Mesenchymal stem cell (in vitro differentiated cells and primary cell): Measurements from ENCODE around the gene THEM5.

ENCODE experiments used
- DNase-seq: peaks from one replicate; pipeline ENCODE4 v3.0.0-alpha.2; 2013
- H2AFZ ChIP-seq: one replicate; pipeline ENCODE4 v1.6.1; 2013; ENCODE audit warnings: low read depth, mild to moderate bottlenecking, control low read depth, inconsistent platforms, low read length, moderate library complexity
- H2AK5ac ChIP-seq: 2 replicates; pipeline ENCODE4 v1.6.1; 2013; ENCODE audit warnings: low read length, moderate library complexity, mild to moderate bottlenecking, inconsistent platforms; ENCODE audit not compliant: severe bottlenecking
- H2BK120ac ChIP-seq: one replicate; pipeline ENCODE4 v1.6.1; 2013; ENCODE audit warnings: low read depth, mild to moderate bottlenecking, inconsistent platforms, low read length, moderate library complexity
- H2BK12ac ChIP-seq, 2 experiments: one replicate each; pipeline ENCODE4 v1.6.1; 2013; ENCODE audit warnings: inconsistent platforms in 2 of 2, low read length in 2 of 2, mild to moderate bottlenecking in 2 of 2, moderate library complexity in 2 of 2, control low read depth in 1 of 2
- H2BK15ac ChIP-seq: one replicate; pipeline ENCODE4 v1.6.1; 2013; ENCODE audit warnings: mild to moderate bottlenecking, low read depth, inconsistent platforms; ENCODE audit not compliant: poor library complexity, severe bottlenecking
- H2BK5ac ChIP-seq: 2 replicates; pipeline ENCODE4 v1.6.1; 2013; ENCODE audit warnings: low read depth, mild to moderate bottlenecking, low read length, control low read depth, inconsistent platforms; ENCODE audit not compliant: poor library complexity, severe bottlenecking
- H3K14ac ChIP-seq, 2 experiments: one replicate each; pipeline ENCODE4 v1.6.1; 2013; ENCODE audit warnings: inconsistent platforms in 2 of 2, low read length in 2 of 2, control low read depth in 1 of 2, mild to moderate bottlenecking in 1 of 2, moderate library complexity in 1 of 2
- H3K18ac ChIP-seq, 2 experiments: one replicate each; pipeline ENCODE4 v1.6.1; 2013; ENCODE audit warnings: inconsistent platforms in 2 of 2, low read length in 2 of 2, control low read depth in 1 of 2, low read depth in 1 of 2, mild to moderate bottlenecking in 1 of 2
- H3K23ac ChIP-seq, 2 experiments: one replicate each; pipeline ENCODE4 v1.6.1; 2013; ENCODE audit warnings: inconsistent platforms in 2 of 2, low read length in 2 of 2, mild to moderate bottlenecking in 2 of 2, moderate library complexity in 2 of 2, control low read depth in 1 of 2
- H3K27ac ChIP-seq: 2 replicates; pipeline ENCODE4 v1.5.1; 2013; ENCODE audit warnings: mild to moderate bottlenecking, moderate library complexity, low read length, control low read depth, inconsistent platforms; ENCODE audit not compliant: poor library complexity, severe bottlenecking
- H3K27me3 ChIP-seq, 2 experiments: 2 replicates each; pipeline versions ENCODE4 v1.6.1 to v1.7.0; 2013; ENCODE audit warnings: low read length in 2 of 2, mild to moderate bottlenecking in 2 of 2, moderate library complexity in 2 of 2, control low read depth in 1 of 2, inconsistent platforms in 1 of 2; ENCODE audit not compliant: control insufficient read depth in 1 of 2, insufficient read depth in 1 of 2
- H3K36me3 ChIP-seq, 2 experiments: 2 replicates each; pipeline versions ENCODE4 v1.6.1 to v1.7.0; 2013; ENCODE audit warnings: low read length in 2 of 2, control low read depth in 1 of 2, inconsistent platforms in 1 of 2, low read depth in 1 of 2, mild to moderate bottlenecking in 1 of 2; ENCODE audit not compliant: insufficient read depth in 2 of 2, control insufficient read depth in 1 of 2
- H3K4ac ChIP-seq, 2 experiments: one replicate each; pipeline ENCODE4 v1.6.1; 2013; ENCODE audit warnings: inconsistent platforms in 2 of 2, low read length in 2 of 2, mild to moderate bottlenecking in 2 of 2, moderate library complexity in 2 of 2, control low read depth in 1 of 2, low read depth in 1 of 2
- H3K4me1 ChIP-seq: 2 replicates; pipeline ENCODE4 v1.6.1; 2013; ENCODE audit warnings: low read depth, low read length, control low read depth; ENCODE audit not compliant: control insufficient read depth, insufficient read depth
- H3K4me2 ChIP-seq: 2 replicates; pipeline ENCODE4 v1.6.1; 2013; ENCODE audit warnings: low read length, mild to moderate bottlenecking, inconsistent platforms; ENCODE audit not compliant: poor library complexity, severe bottlenecking
- H3K4me3 ChIP-seq, 2 experiments: 2 replicates each; pipeline versions ENCODE4 v1.5.1 to v1.7.0; 2013; ENCODE audit warnings: low read length in 2 of 2, mild to moderate bottlenecking in 2 of 2, control low read depth in 1 of 2, low read depth in 1 of 2; ENCODE audit not compliant: insufficient read depth in 1 of 2
- H3K79me1 ChIP-seq: replicated peaks from 2 replicates; pipeline ENCODE4 v1.6.1; 2013; ENCODE audit warnings: mild to moderate bottlenecking, control low read depth, low read length, inconsistent platforms; ENCODE audit not compliant: poor library complexity, severe bottlenecking
- H3K9ac ChIP-seq: 2 replicates; pipeline ENCODE4 v1.7.0; 2013; ENCODE audit warnings: mild to moderate bottlenecking, low read length, moderate library complexity
- H3K9me3 ChIP-seq: 2 replicates; pipeline ENCODE4 v1.7.0; 2013; ENCODE audit warnings: mild to moderate bottlenecking, low read length; ENCODE audit not compliant: control insufficient read depth
- H4K8ac ChIP-seq: one replicate; pipeline ENCODE4 v1.6.1; 2013; ENCODE audit warnings: inconsistent platforms, mild to moderate bottlenecking, low read length, moderate library complexity
- H4K91ac ChIP-seq: one replicate; pipeline ENCODE4 v1.6.1; 2013; ENCODE audit warnings: mild to moderate bottlenecking, low read length, inconsistent platforms
- WGBS: methylation state at CpG from one replicate; pipeline ENCODE4 v1.1.7; 2013; ENCODE audit warnings: mixed read lengths; 5-methylcytosine and 5-hydroxymethylcytosine counted together

Gene THEM5

DNA sequence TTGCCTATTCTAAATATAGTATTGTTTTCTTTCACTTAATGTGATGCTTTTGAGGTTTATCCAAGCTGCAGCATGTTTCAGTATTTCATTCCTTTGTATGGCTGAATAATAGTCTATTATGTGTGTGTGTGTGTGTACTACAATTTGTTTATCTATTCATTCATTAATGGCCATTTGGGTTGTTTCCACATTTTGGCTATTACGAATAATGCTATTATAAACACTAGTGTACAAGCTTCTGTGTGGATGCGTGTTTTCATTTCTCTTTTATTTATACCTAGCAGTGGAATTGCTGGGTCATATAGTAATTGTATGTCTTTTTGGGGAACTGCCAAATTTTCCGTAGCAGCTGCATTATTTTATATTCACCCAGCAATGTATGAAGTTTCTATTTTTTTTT is 15.0 kb upstream of the THEM5 start:
- peak overlapping the region; percentile 36 for H3K9ac ChIP-seq
- no peak for DNase-seq
- no peak overlapping the region for H3K27ac ChIP-seq
- no peak overlapping the region for H4K91ac ChIP-seq
- H2BK5ac ChIP-seq, result no peak overlapping the region
- no peak overlapping the region for H4K8ac ChIP-seq
- no peak overlapping the region for H2BK120ac ChIP-seq
- no peak overlapping the region for H3K4me2 ChIP-seq
- H2BK15ac ChIP-seq, result no peak overlapping the region
- no peak overlapping the region for H2AK5ac ChIP-seq
- H3K23ac ChIP-seq, result no peak overlapping the region
- H3K27me3 ChIP-seq, result peaks cover 0 to 4% of the 10 kb centered on the region in 2 experiments
- no peaks in the 10 kb centered on the region for H3K79me1 ChIP-seq
- H3K4me3 ChIP-seq, result no peak overlapping the region
- H2AFZ ChIP-seq, result no peak overlapping the region
- peaks cover 0 to 10% of the 10 kb centered on the region in 2 experiments for H3K36me3 ChIP-seq
- H3K4me1 ChIP-seq, result no peaks in the 10 kb centered on the region
- H3K18ac ChIP-seq, result no peak overlapping the region
- no peaks in the 10 kb centered on the region for H3K9me3 ChIP-seq
- H3K14ac ChIP-seq, result no peak overlapping the region
- H3K4ac ChIP-seq, result no peak overlapping the region
- no CpG with 5 or more reads among the region's 3 CpGs for WGBS
- H2BK12ac ChIP-seq, result no peak overlapping the region

DNA sequence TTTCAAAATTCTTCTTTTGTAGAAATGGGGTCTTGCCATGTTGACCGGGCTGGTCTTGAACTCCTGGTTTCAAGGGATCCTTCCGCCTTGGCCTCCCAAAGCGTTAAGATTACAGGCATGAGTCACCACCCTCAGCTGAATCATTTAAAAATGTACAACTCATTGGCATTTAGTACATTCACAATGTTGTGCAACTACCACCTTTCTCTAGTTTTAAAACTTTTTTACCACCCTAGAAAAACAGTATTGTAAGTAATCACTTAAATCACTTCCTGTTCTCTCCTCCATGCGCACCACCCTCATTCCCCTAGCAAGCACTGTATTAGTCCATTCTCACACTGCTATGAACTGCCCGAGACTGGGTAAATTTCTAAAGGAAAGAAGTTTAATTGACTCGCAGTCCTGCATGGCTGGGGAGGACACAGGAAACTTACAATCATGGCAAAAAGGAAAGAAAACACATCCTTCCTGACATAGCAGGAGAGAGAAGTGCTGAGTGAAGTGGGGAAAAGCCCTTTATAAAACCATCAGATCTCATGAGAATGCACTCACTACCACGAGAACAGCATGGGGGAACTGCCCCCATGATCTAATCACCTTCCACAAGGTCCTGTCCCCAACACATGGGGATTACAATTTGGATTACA is 14.4 kb upstream of the THEM5 start:
- no peak overlapping the region for H2BK120ac ChIP-seq
- no peak overlapping the region for H2BK15ac ChIP-seq
- peak; percentile 46 for DNase-seq
- no peaks in the 10 kb centered on the region for H3K9me3 ChIP-seq
- WGBS, result 67% methylated on average over 5 of the region's 7 CpGs
- H3K4me3 ChIP-seq, result no peak overlapping the region
- peaks cover 0 to 5% of the 10 kb centered on the region in 2 experiments for H3K36me3 ChIP-seq
- no peak overlapping the region for H2BK12ac ChIP-seq
- H3K4ac ChIP-seq, result no peak overlapping the region
- no peak overlapping the region for H3K14ac ChIP-seq
- H2AFZ ChIP-seq, result no peak overlapping the region
- no peak overlapping the region for H2BK5ac ChIP-seq
- H2AK5ac ChIP-seq, result no peak overlapping the region
- no peak overlapping the region for H3K4me2 ChIP-seq
- H3K79me1 ChIP-seq, result no peaks in the 10 kb centered on the region
- H3K23ac ChIP-seq, result no peak overlapping the region
- no peak overlapping the region for H3K27ac ChIP-seq
- no peak overlapping the region for H4K91ac ChIP-seq
- H3K27me3 ChIP-seq, result peaks cover 0 to 4% of the 10 kb centered on the region in 2 experiments
- no peak overlapping the region for H3K18ac ChIP-seq
- no peaks in the 10 kb centered on the region for H3K4me1 ChIP-seq
- H4K8ac ChIP-seq, result no peak overlapping the region
- H3K9ac ChIP-seq, result peak overlapping the region; percentile 36

DNA sequence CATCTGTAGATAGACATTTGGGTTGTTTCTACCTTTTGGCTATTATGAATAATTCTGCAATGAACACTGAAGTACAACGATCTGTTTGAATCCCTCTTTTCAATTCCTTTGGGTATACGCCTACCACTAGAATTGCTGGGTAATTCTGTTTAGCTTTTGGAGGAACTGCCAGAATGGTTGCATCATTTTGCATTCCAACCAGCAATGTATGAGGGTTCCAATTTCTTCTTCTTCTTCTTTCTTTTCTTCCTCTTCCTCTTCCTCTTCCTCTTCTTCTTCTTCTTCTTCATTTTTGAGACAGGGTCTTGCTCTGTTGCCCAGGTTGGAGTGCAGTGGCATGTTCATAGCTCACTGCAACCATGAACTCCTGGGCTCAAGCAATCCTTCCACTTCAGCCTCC is 13.8 kb upstream of the THEM5 start:
- H4K91ac ChIP-seq, result no peak overlapping the region
- no peaks in the 10 kb centered on the region for H3K4me1 ChIP-seq
- no peak overlapping the region for H2AK5ac ChIP-seq
- no peak overlapping the region for H3K4ac ChIP-seq
- DNase-seq, result no peak
- H3K9me3 ChIP-seq, result no peaks in the 10 kb centered on the region
- no peak overlapping the region for H3K14ac ChIP-seq
- H3K23ac ChIP-seq, result no peak overlapping the region
- no peak overlapping the region for H2BK12ac ChIP-seq
- no peak overlapping the region for H3K18ac ChIP-seq
- peaks cover 0 to 5% of the 10 kb centered on the region in 2 experiments for H3K36me3 ChIP-seq
- no peak overlapping the region for H3K27ac ChIP-seq
- H3K4me2 ChIP-seq, result no peak overlapping the region
- H2BK120ac ChIP-seq, result no peak overlapping the region
- no peak overlapping the region for H2BK15ac ChIP-seq
- no peak overlapping the region for H2AFZ ChIP-seq
- peaks cover 0 to 9% of the 10 kb centered on the region in 2 experiments for H3K27me3 ChIP-seq
- 83% methylated on average over 2 of the region's 2 CpGs for WGBS
- no peak overlapping the region for H4K8ac ChIP-seq
- no peak overlapping the region for H2BK5ac ChIP-seq
- no peaks in the 10 kb centered on the region for H3K79me1 ChIP-seq
- no peak overlapping the region for H3K9ac ChIP-seq
- H3K4me3 ChIP-seq, result no peak overlapping the region

DNA sequence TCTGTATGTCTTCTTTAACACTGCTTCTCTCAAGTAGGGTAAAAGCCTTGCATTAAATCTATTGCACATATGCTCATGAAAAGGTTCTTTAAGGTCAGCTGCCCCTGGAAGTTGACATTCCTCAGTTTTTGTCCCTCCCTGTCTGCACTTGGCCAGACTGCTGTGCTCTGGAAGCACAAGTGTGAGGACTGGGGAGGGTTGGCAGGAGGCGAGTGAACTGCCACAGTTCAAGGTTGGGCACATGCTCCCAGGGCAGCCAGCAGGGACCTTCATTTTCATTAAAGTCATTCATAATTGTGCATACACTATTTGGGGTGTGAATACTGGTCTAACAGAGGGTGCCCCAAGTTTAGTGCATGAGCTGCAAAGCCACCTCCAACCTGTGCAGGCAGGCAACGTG is 10.9 kb upstream of the THEM5 start:
- Histone ChIP-seq H3K18ac (no peak overlapping the region), H4K91ac (no peak overlapping the region), H2BK12ac (no peak overlapping the region), H3K9me3 (no peaks in the 10 kb centered on the region), H3K4me1 (no peaks in the 10 kb centered on the region), H2BK15ac (no peak overlapping the region), H3K27ac (no peak overlapping the region), H3K23ac (no peak overlapping the region), H3K4me2 (no peak overlapping the region), H3K4me3 (no peak overlapping the region), H2AK5ac (no peak overlapping the region), H2BK5ac (no peak overlapping the region), H2BK120ac (no peak overlapping the region), H3K14ac (no peak overlapping the region), H3K36me3 (no peaks in the 10 kb centered on the region), H3K4ac (no peak overlapping the region), H3K9ac (no peak overlapping the region), H3K79me1 (no peaks in the 10 kb centered on the region), H4K8ac (no peak overlapping the region), H3K27me3 (peaks cover 0 to 25% of the 10 kb centered on the region in 2 experiments), H2AFZ (no peak overlapping the region)
- no peak for DNase-seq
- WGBS, result 58% methylated on average over 2 of the region's 2 CpGs
